H9 (cell line): ENCODE measurements around the gene ASB15. TPM values are rescaled to one million over a fixed set of nuclear protein-coding genes. Genes with fewer than 3 reads are reported as not detected.

Experiments
- DNase-seq: peaks from one replicate; pipeline ENCODE4 v3.0.0-alpha.2; 2017
- H2AFZ ChIP-seq: one replicate; pipeline ENCODE4 v1.6.1; 2013; ENCODE audit warnings: mild to moderate bottlenecking, low read length, control low read depth, moderate library complexity
- H2AK5ac ChIP-seq: 2 replicates; pipeline ENCODE4 v1.6.1; 2013; ENCODE audit warnings: low read length, control low read depth, mixed read lengths; ENCODE audit not compliant: insufficient read length
- H2BK120ac ChIP-seq: one replicate; pipeline ENCODE4 v1.6.1; 2013; ENCODE audit warnings: low read depth, mild to moderate bottlenecking, low read length, control low read depth, inconsistent platforms; ENCODE audit not compliant: poor library complexity, severe bottlenecking
- H2BK12ac ChIP-seq: 2 replicates; pipeline ENCODE4 v1.6.1; 2013; ENCODE audit warnings: low read length, control low read depth, mixed read lengths, low read depth; ENCODE audit not compliant: insufficient read length
- H2BK15ac ChIP-seq: 2 replicates; pipeline ENCODE4 v1.6.1; 2013; ENCODE audit warnings: low read depth, low read length, control low read depth
- H2BK20ac ChIP-seq: one replicate; pipeline ENCODE4 v1.6.1; 2013; ENCODE audit warnings: low read depth, mild to moderate bottlenecking, low read length, control low read depth, inconsistent platforms; ENCODE audit not compliant: poor library complexity, severe bottlenecking
- H2BK5ac ChIP-seq: 2 replicates; pipeline ENCODE4 v1.6.1; 2013; ENCODE audit warnings: low read length, control low read depth, mixed read lengths; ENCODE audit not compliant: insufficient read length
- H3K14ac ChIP-seq: 2 replicates; pipeline ENCODE4 v1.6.1; 2013; ENCODE audit warnings: low read length, control low read depth; ENCODE audit not compliant: insufficient read depth
- H3K18ac ChIP-seq: 2 replicates; pipeline ENCODE4 v1.6.1; 2013; ENCODE audit warnings: low read depth, mild to moderate bottlenecking, mixed read lengths, low read length, control low read depth; ENCODE audit not compliant: insufficient read length
- H3K23ac ChIP-seq: 2 replicates; pipeline ENCODE4 v1.6.1; 2013; ENCODE audit warnings: low read length, control low read depth, mixed read lengths, low read depth; ENCODE audit not compliant: insufficient read length
- H3K23me2 ChIP-seq: 2 replicates; pipeline ENCODE4 v1.6.1; 2013; ENCODE audit warnings: low read depth, mild to moderate bottlenecking, mixed read lengths, low read length, control low read depth; ENCODE audit not compliant: insufficient read length, poor library complexity, severe bottlenecking
- H3K27ac ChIP-seq: 2 replicates; pipeline ENCODE4 v1.5.1; 2013; ENCODE audit warnings: low read length, control low read depth, mixed read lengths, low read depth; ENCODE audit not compliant: insufficient read length
- H3K27me3 ChIP-seq: 2 replicates; pipeline ENCODE4 v1.6.1; 2013; ENCODE audit warnings: low read length, control low read depth, inconsistent platforms; ENCODE audit not compliant: insufficient read depth
- H3K4ac ChIP-seq: 2 replicates; pipeline ENCODE4 v1.6.1; 2013; ENCODE audit warnings: low read depth, mild to moderate bottlenecking, control low read depth, inconsistent platforms, low read length, moderate library complexity
- H3K4me1 ChIP-seq: 2 replicates; pipeline ENCODE4 v1.6.1; 2013; ENCODE audit warnings: low read length, control low read depth, inconsistent platforms; ENCODE audit not compliant: insufficient read depth
- H3K4me2 ChIP-seq: 2 replicates; pipeline ENCODE4 v1.6.1; 2013; ENCODE audit warnings: low read length, control low read depth, mixed read lengths; ENCODE audit not compliant: insufficient read length, insufficient read depth
- H3K56ac ChIP-seq: 2 replicates; pipeline ENCODE4 v1.6.1; 2013; ENCODE audit warnings: low read depth, mild to moderate bottlenecking, mixed read lengths, low read length, control low read depth; ENCODE audit not compliant: insufficient read length
- H3K79me1 ChIP-seq: 2 replicates; pipeline ENCODE4 v1.6.1; 2013; ENCODE audit warnings: low read depth, mild to moderate bottlenecking, moderate library complexity, low read length, control low read depth, inconsistent platforms; ENCODE audit not compliant: insufficient read depth, poor library complexity, severe bottlenecking
- H3K79me2 ChIP-seq: 2 replicates; pipeline ENCODE4 v1.6.1; 2013; ENCODE audit warnings: low read length, control low read depth, inconsistent platforms; ENCODE audit not compliant: insufficient read depth
- H3K9ac ChIP-seq: 2 replicates; pipeline ENCODE4 v1.6.1; 2013; ENCODE audit warnings: low read length, control low read depth, mixed read lengths; ENCODE audit not compliant: insufficient read length; ENCODE audit errors: extremely low read depth
- H3K9me3 ChIP-seq: one replicate; pipeline ENCODE4 v1.6.1; 2013; ENCODE audit warnings: low read depth, low read length, inconsistent platforms; ENCODE audit not compliant: control insufficient read depth
- H3T11ph ChIP-seq: one replicate; pipeline ENCODE4 v1.6.1; 2013; ENCODE audit warnings: mild to moderate bottlenecking, low read length, control low read depth, inconsistent platforms
- H4K20me1 ChIP-seq: one replicate; pipeline ENCODE4 v1.6.1; 2013; ENCODE audit not compliant: control insufficient read depth, insufficient read length, insufficient read depth
- H4K5ac ChIP-seq: 2 replicates; pipeline ENCODE4 v1.6.1; 2013; ENCODE audit warnings: low read depth, mild to moderate bottlenecking, mixed read lengths, low read length, control low read depth; ENCODE audit not compliant: insufficient read length
- H4K8ac ChIP-seq: replicated peaks from 2 replicates; pipeline ENCODE4 v1.6.1; 2013; ENCODE audit warnings: low read length, control low read depth, mixed read lengths, low read depth; ENCODE audit not compliant: insufficient read length
- H4K91ac ChIP-seq: 2 replicates; pipeline ENCODE4 v1.6.1; 2013; ENCODE audit warnings: low read depth, mild to moderate bottlenecking, moderate library complexity, mixed read lengths, low read length, control low read depth; ENCODE audit not compliant: insufficient read length
- H3K27ac Mint-ChIP-seq, 3 experiments: 2 replicates in 2 of 3; 3 replicates in 1 of 3; pipeline ENCODE4 v1.8.0; 2020 to 2021; ENCODE audit warnings: mixed read lengths in 3 of 3, mild to moderate bottlenecking in 1 of 3, moderate library complexity in 1 of 3
- H3K27me3 Mint-ChIP-seq: 2 replicates; pipeline ENCODE4 v1.8.0; 2021; ENCODE audit warnings: low read depth, mild to moderate bottlenecking, moderate library complexity, mixed read lengths
- H3K36me3 Mint-ChIP-seq, 3 experiments: 2 replicates in 2 of 3; 3 replicates in 1 of 3; pipeline ENCODE4 v1.8.0; 2020 to 2021; ENCODE audit warnings: low read depth in 3 of 3, mixed read lengths in 3 of 3; ENCODE audit not compliant: insufficient read depth in 1 of 3
- H3K4me1 Mint-ChIP-seq, 2 experiments: 2 replicates each; pipeline ENCODE4 v1.8.0; 2020; ENCODE audit warnings: mixed read lengths in 2 of 2
- H3K4me3 Mint-ChIP-seq, 2 experiments: 2 replicates in 1 of 2; 3 replicates in 1 of 2; pipeline ENCODE4 v1.8.0; 2020 to 2021; ENCODE audit warnings: mild to moderate bottlenecking in 2 of 2, mixed read lengths in 2 of 2, moderate library complexity in 1 of 2
- H3K9me3 Mint-ChIP-seq, 2 experiments: 2 replicates in 1 of 2; 3 replicates in 1 of 2; pipeline ENCODE4 v1.8.0; 2020; ENCODE audit warnings: mild to moderate bottlenecking in 2 of 2, mixed read lengths in 2 of 2, moderate library complexity in 1 of 2
- total RNA-seq: library from RNA; stranded (reverse); gene quantifications from 2 replicates; pipeline ENCODE4 v1.2.1, GENCODE V29; 2021
- TF ChIP-seq, protein P1 (sequence below): fragments of 200-600 bp; sonication (generic); conservative IDR thresholded peaks from 3 replicates; pipeline ENCODE4 v1.8.0; 2021; ENCODE audit warnings: antibody characterized with exemption, mild to moderate bottlenecking

The ASB15 gene
- total RNA-seq, 1 experiment from 2014 or later: not detected

DNA sequence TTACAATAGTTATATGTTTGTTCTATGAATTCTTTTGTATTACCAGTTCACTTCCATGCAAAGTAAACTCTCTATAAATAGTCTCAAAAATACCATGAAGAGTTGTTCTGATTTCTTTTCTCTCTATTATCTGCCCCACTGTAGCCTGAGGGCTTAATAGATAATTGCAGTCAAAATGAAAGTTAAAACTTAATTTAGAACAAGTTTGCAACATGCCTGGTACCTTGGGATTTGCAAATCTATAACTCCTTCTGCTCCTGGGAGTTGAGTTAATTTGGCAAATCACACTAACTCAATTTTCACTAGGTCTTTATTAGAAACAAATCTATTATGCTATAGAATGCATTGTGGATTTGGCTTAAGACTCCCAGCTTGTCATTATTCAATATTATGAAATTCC lies 22.2 kb upstream of the ASB15 start:
- DNase-seq: no peak
- peaks cover 4% of the 10 kb centered on the region; the same call in 1 of the 2 replicates for H3K4me1 ChIP-seq
- H4K20me1 ChIP-seq: no peaks in the 10 kb centered on the region
- H3K56ac ChIP-seq: no peak overlapping the region
- H2AFZ ChIP-seq: no peak overlapping the region
- H2BK12ac ChIP-seq: no peak overlapping the region
- no peaks in the 10 kb centered on the region for H3K9me3 ChIP-seq
- no peaks in the 10 kb centered on the region for H3K27me3 ChIP-seq
- no peak overlapping the region for H3K4ac ChIP-seq
- H4K8ac ChIP-seq: no peak overlapping the region
- H3K4me1 Mint-ChIP-seq: peaks cover 28 to 29% of the 10 kb centered on the region in 2 experiments
- no peaks in the 10 kb centered on the region for H3K9me3 Mint-ChIP-seq
- H3K23ac ChIP-seq: no peak overlapping the region
- no peak overlapping the region for H3K4me2 ChIP-seq
- no peak overlapping the region for H3K14ac ChIP-seq
- TF ChIP-seq, protein P1, sequence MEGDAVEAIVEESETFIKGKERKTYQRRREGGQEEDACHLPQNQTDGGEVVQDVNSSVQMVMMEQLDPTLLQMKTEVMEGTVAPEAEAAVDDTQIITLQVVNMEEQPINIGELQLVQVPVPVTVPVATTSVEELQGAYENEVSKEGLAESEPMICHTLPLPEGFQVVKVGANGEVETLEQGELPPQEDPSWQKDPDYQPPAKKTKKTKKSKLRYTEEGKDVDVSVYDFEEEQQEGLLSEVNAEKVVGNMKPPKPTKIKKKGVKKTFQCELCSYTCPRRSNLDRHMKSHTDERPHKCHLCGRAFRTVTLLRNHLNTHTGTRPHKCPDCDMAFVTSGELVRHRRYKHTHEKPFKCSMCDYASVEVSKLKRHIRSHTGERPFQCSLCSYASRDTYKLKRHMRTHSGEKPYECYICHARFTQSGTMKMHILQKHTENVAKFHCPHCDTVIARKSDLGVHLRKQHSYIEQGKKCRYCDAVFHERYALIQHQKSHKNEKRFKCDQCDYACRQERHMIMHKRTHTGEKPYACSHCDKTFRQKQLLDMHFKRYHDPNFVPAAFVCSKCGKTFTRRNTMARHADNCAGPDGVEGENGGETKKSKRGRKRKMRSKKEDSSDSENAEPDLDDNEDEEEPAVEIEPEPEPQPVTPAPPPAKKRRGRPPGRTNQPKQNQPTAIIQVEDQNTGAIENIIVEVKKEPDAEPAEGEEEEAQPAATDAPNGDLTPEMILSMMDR: no peak
- H2BK120ac ChIP-seq: no peak overlapping the region
- H3K23me2 ChIP-seq: no peaks in the 10 kb centered on the region
- H3K18ac ChIP-seq: no peak overlapping the region
- H2BK20ac ChIP-seq: no peak overlapping the region
- H3K36me3 Mint-ChIP-seq: no peaks in the 10 kb centered on the region
- H3K27ac ChIP-seq: no peak overlapping the region
- H4K91ac ChIP-seq: no peak overlapping the region
- H2BK15ac ChIP-seq: no peak overlapping the region
- H3K27ac Mint-ChIP-seq: no peak overlapping the region
- H2AK5ac ChIP-seq: no peak overlapping the region
- H3K27me3 Mint-ChIP-seq: no peaks in the 10 kb centered on the region
- H3K79me2 ChIP-seq: no peaks in the 10 kb centered on the region
- no peaks in the 10 kb centered on the region for H3K79me1 ChIP-seq
- no peak overlapping the region for H3K4me3 Mint-ChIP-seq
- no peak overlapping the region for H3T11ph ChIP-seq
- H2BK5ac ChIP-seq: no peak overlapping the region
- no peak overlapping the region for H3K9ac ChIP-seq
- no peak overlapping the region for H4K5ac ChIP-seq
